IPS-20b (cell line): ENCODE measurements around the gene TGFBR3L.
"Not testable (repeated sequence)": the region's sequence is repeated elsewhere in the genome, so short reads cannot be mapped to it uniquely, and the experiment has no call there.

ENCODE experiments used
- H3K27ac ChIP-seq: one replicate; pipeline ENCODE4 v1.5.1; 2013; ENCODE audit warnings: low read length
- H3K27me3 ChIP-seq: 2 replicates; pipeline ENCODE4 v1.6.1; 2013; ENCODE audit warnings: mild to moderate bottlenecking, low read length, inconsistent platforms; ENCODE audit not compliant: insufficient read depth
- H3K36me3 ChIP-seq: 2 replicates; pipeline ENCODE4 v1.6.1; 2013; ENCODE audit warnings: low read depth, mild to moderate bottlenecking, inconsistent platforms, low read length, moderate library complexity; ENCODE audit not compliant: insufficient read depth
- H3K4me1 ChIP-seq: 2 replicates; pipeline ENCODE4 v1.6.1; 2013; ENCODE audit warnings: mild to moderate bottlenecking, control low read depth, inconsistent platforms, low read length, moderate library complexity; ENCODE audit not compliant: insufficient read depth
- H3K4me3 ChIP-seq: 2 replicates; pipeline ENCODE4 v1.5.1; 2013; ENCODE audit warnings: mild to moderate bottlenecking, low read length, inconsistent platforms
- H3K9ac ChIP-seq: 2 replicates; pipeline ENCODE4 v1.6.1; 2013; ENCODE audit warnings: low read depth, mild to moderate bottlenecking, inconsistent platforms, low read length, moderate library complexity
- H3K9me3 ChIP-seq: 2 replicates; pipeline ENCODE4 v1.6.1; 2013; ENCODE audit warnings: mild to moderate bottlenecking, low read depth, low read length, inconsistent platforms; ENCODE audit not compliant: insufficient read depth

Gene TGFBR3L

GRCh38 chr19:7941895-7942596, 27.4 kb downstream of the TGFBR3L start:
- Histone ChIP-seq H3K27me3 (no peaks in the 10 kb centered on the region), H3K36me3 (peaks cover 48% of the 10 kb centered on the region), H3K4me3 (peak overlapping the region; percentile 92), H3K9ac (peak overlapping the region; percentile 100; the same call in 1 of the 2 replicates), H3K27ac (no peak overlapping the region), H3K4me1 (no peaks in the 10 kb centered on the region), H3K9me3 (no peaks in the 10 kb centered on the region)

GRCh38 chr19:7942981-7943443, 28.4 kb downstream of the TGFBR3L start:
- Histone ChIP-seq H3K4me3 (peak overlapping the region; percentile 92), H3K9ac (peak overlapping the region; percentile 100), H3K36me3 (peaks cover 41% of the 10 kb centered on the region), H3K27me3 (no peaks in the 10 kb centered on the region), H3K4me1 (no peaks in the 10 kb centered on the region), H3K9me3 (no peaks in the 10 kb centered on the region), H3K27ac (peak overlapping the region; percentile 88)

GRCh38 chr19:7943444-7944176, 29.0 kb downstream of the TGFBR3L start, which contains the start of gene TIMM44:
TSS of gene TIMM44 (minus strand) at chr19:7943666. CDS start at chr19:7943651, 15 bp downstream.
- H3K27ac ChIP-seq: peak within 1 kb of the TSS; percentile 88
- H3K36me3 ChIP-seq: peaks cover 36% of the 10 kb centered on the region
- H3K9ac ChIP-seq: peak within 1 kb of the TSS; percentile 100
- H3K9me3 ChIP-seq: no peaks in the 10 kb centered on the region
- H3K27me3 ChIP-seq: no peaks in the 10 kb centered on the region
- no peaks in the 10 kb centered on the region for H3K4me1 ChIP-seq
- peak within 1 kb of the TSS; percentile 92 for H3K4me3 ChIP-seq

GRCh38 chr19:7944177-7944761, 29.6 kb downstream of the TGFBR3L start:
- Histone ChIP-seq H3K9ac (peak overlapping the region; percentile 96), H3K27ac (peak overlapping the region; percentile 63), H3K4me1 (no peaks in the 10 kb centered on the region), H3K27me3 (no peaks in the 10 kb centered on the region), H3K4me3 (peak overlapping the region; percentile 92), H3K36me3 (peaks cover 30% of the 10 kb centered on the region), H3K9me3 (no peaks in the 10 kb centered on the region)

GRCh38 chr19:7947939-7948338, 33.3 kb downstream of the TGFBR3L start:
- H3K27me3 ChIP-seq: no peaks in the 10 kb centered on the region
- no peaks in the 10 kb centered on the region for H3K9me3 ChIP-seq
- no peak overlapping the region for H3K27ac ChIP-seq
- H3K4me1 ChIP-seq: no peaks in the 10 kb centered on the region
- no peak overlapping the region for H3K4me3 ChIP-seq
- H3K36me3 ChIP-seq: 0 out of 2 replicates have a peak, but pooled peaks cover 3% of the 10 kb centered on the region
- H3K9ac ChIP-seq: no peak overlapping the region

GRCh38 chr19:7953060-7953459, 38.4 kb downstream of the TGFBR3L start:
- no peaks in the 10 kb centered on the region for H3K9me3 ChIP-seq
- H3K4me3 ChIP-seq: no peak overlapping the region
- H3K36me3 ChIP-seq: 0 out of 2 replicates have a peak, but pooled peaks cover under 1% of the 10 kb centered on the region
- H3K4me1 ChIP-seq: no peaks in the 10 kb centered on the region
- H3K27me3 ChIP-seq: no peaks in the 10 kb centered on the region
- H3K27ac ChIP-seq: no peak overlapping the region
- H3K9ac ChIP-seq: no peak overlapping the region

- H3K9me3 ChIP-seq: no peaks in the 10 kb centered on the region
- H3K36me3 ChIP-seq: peaks cover 2% of the 10 kb centered on the region; the same call in 1 of the 2 replicates
- H3K27ac ChIP-seq: no peak overlapping the region
- no peak overlapping the region for H3K4me3 ChIP-seq
- H3K9ac ChIP-seq: no peak overlapping the region
- H3K4me1 ChIP-seq: no peaks in the 10 kb centered on the region
- H3K27me3 ChIP-seq: no peaks in the 10 kb centered on the region
These were observed 38.9 kb downstream of the TGFBR3L start for GRCh38 chr19:7953576-7953975.

- H3K27ac ChIP-seq: no peak overlapping the region
- H3K9me3 ChIP-seq: no peaks in the 10 kb centered on the region
- H3K4me1 ChIP-seq: no peaks in the 10 kb centered on the region
- H3K36me3 ChIP-seq: peaks cover 21% of the 10 kb centered on the region
- H3K27me3 ChIP-seq: no peaks in the 10 kb centered on the region
- H3K9ac ChIP-seq: no peak overlapping the region
- H3K4me3 ChIP-seq: no peak overlapping the region
These were observed 41.1 kb downstream of the TGFBR3L start for GRCh38 chr19:7955696-7956095.

- Histone ChIP-seq H3K4me3 (no peak overlapping the region), H3K36me3 (peaks cover 56% of the 10 kb centered on the region), H3K27ac (no peak overlapping the region)
These were observed 44.6 kb downstream of the TGFBR3L start for GRCh38 chr19:7959211-7959610.

GRCh38 chr19:7961082-7961481, 46.5 kb downstream of the TGFBR3L start:
- H3K9ac ChIP-seq, H3K4me3 ChIP-seq, H3K27ac ChIP-seq, H3K9me3 ChIP-seq, H3K4me1 ChIP-seq, H3K27me3 ChIP-seq: not testable (repeated sequence)
- H3K36me3 ChIP-seq: peaks cover 75% of the 10 kb centered on the region

More at GRCh38 chr19:7959211-7959610, 44.6 kb downstream of the TGFBR3L start:
- H3K27me3 ChIP-seq: no peaks in the 10 kb centered on the region
- no peak overlapping the region for H3K9ac ChIP-seq
- no peaks in the 10 kb centered on the region for H3K4me1 ChIP-seq
- H3K9me3 ChIP-seq: no peaks in the 10 kb centered on the region

GRCh38 chr19:7961920-7962626, 47.4 kb downstream of the TGFBR3L start:
- H3K36me3 ChIP-seq: peaks cover 85% of the 10 kb centered on the region
- no peaks in the 10 kb centered on the region for H3K4me1 ChIP-seq
- no peak overlapping the region for H3K27ac ChIP-seq
- no peak overlapping the region for H3K4me3 ChIP-seq
- H3K9me3 ChIP-seq: no peaks in the 10 kb centered on the region
- H3K9ac ChIP-seq: no peak overlapping the region
- no peaks in the 10 kb centered on the region for H3K27me3 ChIP-seq
